ENCODE measurements around the gene MDM4.

MDM4 gene

DNA sequence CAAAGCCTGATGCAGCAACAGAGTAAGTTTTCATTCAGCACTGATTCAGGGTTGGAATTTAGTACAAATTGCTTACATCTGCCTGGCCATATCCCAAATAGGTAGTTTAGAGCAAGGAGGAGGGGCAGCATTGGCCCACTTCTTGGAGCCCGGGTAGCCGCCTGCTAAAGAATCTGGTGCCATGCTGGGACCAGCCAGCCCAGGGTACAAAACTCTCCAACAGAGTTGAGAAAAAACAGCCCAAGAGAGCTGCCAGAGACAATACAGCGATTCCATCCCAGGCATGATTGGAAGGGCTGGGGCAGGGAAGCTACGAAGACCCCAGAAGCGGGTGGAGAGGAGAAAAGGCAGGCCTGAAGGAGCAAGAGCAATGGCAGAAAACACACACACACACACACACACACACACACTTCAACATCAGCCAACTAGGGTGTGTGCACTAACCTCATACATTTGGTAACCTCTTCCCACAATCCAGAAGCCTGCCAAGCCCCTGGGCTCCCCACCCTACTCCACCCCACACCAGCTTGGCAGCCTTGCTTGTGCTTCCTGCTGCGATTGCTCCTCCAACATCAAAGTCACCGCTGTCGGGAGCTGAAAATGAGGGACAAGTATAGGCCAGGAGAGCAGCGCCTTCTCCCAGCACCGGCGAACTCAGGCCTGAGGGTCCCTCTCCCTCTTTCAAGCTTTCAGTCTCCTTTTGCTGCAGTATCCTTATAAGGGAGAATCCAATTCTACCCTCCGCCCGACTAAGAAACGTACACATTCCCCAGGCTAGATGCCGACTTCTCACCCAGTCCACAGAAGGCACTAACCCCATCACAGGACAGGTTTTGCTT is 22.8 kb upstream of the MDM4 start:
- no peak for DNase-seq (ENCODE audit: low spot score)

DNA sequence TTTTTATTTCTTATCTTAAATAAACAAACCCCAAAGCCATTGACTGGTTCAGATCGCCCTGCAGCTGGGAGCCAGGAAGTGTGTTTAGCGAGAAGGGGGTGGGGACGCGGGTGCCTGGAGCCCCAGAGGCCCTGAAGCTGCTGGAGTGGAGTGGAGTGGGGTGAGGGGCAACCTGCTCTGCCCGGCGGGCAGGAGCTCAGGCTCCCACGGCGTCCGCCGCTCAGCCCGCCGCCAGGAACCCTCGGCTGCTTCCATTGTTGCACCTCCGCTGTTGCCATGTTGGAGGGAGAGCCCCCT is 22.3 kb upstream of the MDM4 start:
- DNase-seq (ENCODE audit: low spot score) = no peak

DNA sequence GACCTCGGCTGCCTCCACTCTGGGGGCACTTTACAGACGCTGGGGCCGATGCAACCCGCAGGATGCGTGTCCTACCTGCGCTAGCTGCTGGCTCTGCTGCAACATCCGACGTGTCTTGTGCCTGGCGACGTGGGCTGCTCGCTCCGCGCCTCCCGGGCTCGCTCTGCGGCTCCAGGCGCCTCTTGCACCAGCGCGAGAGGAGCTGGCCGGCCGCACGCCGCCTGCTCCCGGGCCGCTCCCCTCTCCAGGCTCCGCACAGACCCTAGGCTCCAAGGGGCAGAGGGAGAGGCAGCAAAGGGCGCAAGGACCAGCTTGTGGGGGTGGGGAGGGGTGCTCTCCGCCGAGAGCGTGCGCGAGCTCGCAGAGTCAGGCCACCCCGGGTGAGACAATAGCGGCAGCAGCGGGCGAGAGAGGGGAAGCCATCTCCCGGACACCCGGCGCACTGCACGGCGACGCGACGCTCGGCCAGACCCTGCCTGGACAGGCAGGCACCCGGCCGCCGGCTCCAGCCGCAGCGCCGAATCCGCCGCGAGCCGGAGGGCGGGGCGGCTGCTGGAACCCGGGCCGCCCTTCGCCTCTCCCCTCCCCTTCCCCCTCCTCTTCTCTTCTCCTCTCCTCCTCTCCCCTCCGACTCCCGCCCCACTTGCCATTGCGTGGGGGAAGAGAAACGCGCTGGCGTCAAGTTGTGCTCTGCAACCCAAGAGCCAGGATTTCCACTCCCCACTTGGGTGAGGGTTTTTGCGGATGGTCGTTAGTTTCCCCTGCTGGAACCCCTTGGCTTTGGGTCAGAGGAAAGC is 21.7 kb upstream of the MDM4 start, which contains the start of gene PIK3C2B:
PIK3C2B (minus strand) TSS at position 525 of the 797 bp plus-strand sequence. CDS start 25,003 bp downstream, outside the sequence.
- no peak for DNase-seq (ENCODE audit: low spot score)

DNA sequence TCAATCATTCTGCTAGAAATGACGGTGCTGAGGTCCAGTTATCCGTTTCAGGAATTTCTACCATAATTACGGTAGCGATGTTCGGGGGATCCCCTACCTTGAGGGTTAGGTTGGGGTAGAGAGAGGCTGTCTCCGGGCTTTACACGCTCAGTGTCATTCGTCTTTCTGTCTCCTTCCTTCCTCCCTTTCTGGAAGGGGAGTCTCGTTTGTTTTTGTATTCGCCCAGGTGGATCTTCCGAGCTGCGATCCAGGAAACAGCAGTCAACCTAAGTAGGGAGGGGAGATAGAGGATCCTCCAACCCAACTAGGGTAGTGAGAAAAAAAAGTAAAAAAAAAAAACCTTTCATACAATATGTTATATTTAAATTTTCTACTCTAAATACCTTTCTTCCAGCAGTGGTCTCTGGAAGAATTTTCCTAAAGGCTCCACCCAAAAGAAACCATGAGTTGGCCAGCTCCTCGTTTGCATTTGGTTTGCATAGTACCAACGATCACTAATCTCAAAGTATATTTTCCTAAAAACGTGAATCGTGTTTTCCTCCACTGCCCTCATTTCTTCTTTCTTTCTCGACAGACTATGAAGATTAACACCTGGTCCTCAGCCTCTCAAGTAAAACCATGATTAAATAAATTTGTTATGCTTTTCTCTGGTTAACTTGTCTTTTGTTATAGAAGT is 21.0 kb upstream of the MDM4 start:
- DNase-seq (ENCODE audit: low spot score) = no peak

- DNase-seq (ENCODE audit: low spot score) = no peak
These were observed 20.4 kb upstream of the MDM4 start for GRCh38 chr1:204495777-204496176.

- DNase-seq (ENCODE audit: low spot score) = no peak
These were observed 17.2 kb upstream of the MDM4 start for GRCh38 chr1:204498981-204499380.

DNA sequence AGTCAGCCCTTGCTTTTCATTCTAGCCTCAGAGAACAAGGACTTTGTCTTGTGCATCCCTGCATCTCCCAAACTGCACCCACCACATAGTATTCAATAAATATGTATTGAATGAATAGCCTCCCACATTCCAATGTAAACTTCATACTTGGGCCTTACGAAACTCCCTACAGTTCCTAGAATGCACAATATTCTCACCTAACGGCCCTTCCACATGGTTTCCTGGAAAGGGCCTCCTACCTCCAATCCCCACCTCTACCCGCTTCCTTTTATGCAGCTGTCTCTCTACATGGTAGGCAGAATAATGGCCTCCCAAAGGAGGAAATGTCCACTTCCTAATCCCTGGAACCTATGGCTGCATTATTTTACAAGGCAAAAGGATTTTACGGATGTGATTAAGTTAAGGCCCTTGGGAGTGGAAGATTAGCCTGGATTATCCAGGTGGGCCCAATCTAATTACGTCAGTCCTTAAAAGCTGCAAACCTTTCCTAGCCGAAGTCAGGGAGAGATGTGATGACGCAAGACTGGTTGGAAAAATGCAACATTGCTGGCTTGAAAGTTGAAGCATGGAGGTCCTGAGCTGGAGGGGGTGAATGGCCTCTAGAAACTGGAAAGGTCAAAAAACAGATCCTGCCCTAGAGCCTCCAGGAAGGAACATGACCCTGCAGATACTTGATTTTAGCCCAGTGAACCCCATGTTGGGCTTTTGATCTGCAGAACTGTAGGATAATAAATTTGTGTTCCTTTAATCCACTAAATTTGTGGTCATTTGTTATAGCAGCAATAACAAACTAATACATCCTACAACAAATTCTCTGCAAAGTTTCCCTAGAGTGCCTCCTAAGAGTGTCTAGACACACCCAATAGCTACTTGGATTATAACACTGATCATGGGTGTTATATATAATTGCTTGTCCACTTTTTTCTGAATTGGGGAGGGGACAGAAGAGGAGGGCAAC is 16.4 kb upstream of the MDM4 start:
- DNase-seq (ENCODE audit: low spot score) = no peak

DNA sequence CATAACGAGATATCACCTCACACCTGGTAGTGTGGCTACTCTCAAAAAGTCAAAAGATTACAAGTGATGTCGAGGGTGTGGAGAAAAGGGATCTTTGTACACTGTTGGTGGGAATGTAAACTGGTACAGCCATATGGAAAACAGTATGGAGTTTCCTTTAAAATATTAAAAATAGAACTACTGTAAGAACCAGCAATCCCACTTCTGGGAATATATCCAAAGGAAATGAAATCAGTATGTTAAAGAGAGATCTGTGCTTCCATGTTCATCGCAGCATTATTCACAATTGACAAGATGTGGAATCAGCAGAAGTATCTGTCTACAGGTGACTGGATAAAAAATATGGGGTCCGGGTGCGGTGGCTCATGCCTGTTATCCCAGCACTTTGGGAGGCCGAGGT is 14.0 kb upstream of the MDM4 start:
- DNase-seq (ENCODE audit: low spot score) = no peak

DNA sequence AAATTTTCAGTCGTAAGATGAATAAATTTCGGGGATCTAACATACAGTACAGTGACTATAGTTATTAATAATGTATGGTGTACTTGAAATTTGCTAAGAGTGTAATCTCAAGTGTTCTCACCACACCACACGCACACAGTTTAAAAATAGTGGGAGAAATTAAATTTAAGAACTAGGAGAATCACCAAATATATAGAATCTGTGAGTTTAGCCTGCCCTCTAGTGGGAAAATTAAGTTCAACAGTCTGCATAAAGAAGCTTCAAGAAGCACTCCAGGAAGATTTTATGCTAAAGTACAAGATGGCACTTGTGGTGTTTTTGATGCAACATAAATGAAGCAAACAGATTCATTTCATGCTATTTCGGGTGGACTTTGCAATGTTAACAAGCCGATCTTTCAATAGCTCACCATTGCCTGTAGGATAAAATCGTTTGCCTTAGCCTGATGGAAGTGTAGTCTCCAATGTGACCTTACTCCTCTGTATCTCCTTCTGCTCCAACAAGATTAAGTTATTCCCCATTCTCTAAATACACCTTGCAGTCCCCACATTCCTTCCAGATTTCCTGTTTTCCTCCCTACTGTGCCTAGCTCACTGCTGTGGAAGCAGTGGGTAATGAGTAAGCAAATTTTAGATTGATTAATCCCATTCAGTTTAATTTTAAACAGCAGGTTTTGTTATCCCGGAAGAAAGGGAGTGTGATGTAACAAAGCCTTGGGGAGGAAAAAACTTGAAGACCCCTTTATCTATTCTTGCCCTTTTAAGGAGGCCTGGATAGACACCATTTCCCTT is 12.9 kb upstream of the MDM4 start:
- DNase-seq (ENCODE audit: low spot score) = peak; percentile 80

DNA sequence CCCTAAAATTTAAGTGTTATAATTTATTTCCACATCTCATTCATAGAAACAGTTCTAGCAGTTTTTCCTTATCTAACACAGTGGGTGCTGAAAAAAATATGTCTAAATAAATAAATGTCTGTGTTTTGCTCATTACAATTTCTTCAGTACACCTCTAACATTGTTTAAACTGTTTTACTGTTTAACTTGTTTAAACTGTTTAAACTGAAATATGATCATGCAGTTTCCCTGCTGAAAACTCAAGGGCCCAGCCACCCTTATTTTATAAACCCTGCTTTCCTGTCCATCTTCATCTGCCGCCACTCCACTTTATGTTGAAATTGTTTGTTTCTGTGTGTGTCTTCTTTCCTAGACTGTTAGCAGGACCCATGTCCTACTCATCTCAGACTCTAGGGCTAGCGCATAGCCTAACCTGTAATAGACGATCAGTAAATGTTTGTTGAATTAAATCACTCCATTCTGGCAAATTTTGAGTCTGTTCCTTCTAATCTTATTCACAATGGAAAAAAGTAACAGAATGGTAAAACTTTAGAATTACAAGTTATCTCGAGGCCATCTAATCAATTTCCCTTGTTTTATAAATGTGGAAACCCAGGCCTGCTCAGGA is 12.2 kb upstream of the MDM4 start:
- DNase-seq (ENCODE audit: low spot score) = no peak

DNA sequence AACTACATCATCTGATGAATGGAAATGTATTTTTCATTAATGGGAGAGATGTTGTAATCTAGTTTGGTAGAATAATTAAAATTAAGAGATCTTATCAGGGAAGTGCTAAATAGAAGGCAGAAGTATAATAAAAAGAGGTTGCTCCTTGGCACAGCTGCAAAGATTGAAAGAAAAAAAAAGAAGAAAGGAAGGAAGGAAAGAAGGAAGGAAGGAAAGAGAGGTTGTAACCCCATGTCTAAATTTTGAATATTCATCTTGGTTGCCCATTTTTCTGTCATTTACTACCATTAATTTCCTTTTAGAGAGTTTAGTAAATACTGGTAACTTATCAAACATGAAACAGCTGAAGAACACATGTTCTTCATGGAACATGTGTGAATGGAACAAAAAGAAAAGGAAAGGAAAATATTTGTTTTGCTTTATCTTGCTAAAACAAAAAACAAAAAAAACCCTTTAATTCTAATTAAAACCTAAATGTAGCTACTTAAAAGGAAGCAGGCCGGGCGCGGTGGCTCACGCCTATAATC is 10.5 kb upstream of the MDM4 start:
- DNase-seq (ENCODE audit: low spot score) = no peak

DNA sequence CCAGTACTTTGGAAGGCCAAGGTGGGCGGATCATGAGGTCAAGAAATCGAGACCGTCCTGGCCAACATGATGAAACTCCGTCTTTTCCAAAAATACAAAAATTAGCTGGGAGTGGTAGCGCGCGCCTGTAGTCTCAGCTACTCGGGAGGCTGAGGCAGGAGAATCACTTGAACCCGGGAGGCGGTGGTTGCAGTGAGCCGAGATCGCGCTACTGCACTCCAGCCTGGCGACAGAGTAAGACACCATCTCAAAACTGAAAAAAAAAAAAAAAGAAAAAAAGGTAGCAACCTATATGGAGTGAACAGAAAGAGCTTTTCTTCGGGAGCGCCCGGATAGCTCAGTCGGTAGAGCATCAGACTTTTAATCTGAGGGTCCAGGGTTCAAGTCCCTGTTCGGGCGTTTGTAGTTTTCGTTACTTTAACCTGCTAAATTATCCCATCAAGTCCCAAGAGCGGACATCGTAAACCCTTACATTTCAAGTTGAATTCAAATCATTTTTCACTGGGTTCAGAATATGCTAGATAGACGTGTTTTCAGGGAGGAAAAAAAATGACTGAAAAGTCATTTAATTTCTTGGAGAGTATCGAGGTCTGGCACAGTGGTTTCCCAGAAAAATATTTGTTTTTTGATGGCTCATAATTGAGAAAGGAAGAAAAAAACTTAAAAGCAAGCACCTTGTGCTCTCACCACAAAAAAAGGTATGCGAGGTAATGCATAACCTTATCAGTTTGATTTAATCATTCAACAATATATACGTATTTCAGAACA is 9.8 kb upstream of the MDM4 start:
- DNase-seq (ENCODE audit: low spot score) = peak; percentile 92

DNA sequence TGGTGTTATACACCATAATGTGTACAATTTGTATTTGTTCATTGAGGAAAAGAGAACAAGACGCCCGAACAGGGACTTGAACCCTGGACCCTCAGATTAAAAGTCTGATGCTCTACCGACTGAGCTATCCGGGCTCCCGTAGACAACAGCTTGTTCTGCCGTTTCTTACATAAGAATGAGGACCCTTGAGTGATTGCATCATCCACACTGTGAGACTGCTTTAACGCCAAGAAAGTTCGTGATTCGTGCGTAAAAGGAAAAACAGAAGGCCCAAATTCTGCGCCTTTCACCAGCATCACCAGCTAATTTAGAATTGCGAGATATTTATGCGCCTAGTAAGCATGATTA is 9.3 kb upstream of the MDM4 start:
- DNase-seq (ENCODE audit: low spot score) = peak; percentile 92

- DNase-seq (ENCODE audit: low spot score) = peak; percentile 67
These were observed 8.7 kb upstream of the MDM4 start for GRCh38 chr1:204507317-204508105.

DNA sequence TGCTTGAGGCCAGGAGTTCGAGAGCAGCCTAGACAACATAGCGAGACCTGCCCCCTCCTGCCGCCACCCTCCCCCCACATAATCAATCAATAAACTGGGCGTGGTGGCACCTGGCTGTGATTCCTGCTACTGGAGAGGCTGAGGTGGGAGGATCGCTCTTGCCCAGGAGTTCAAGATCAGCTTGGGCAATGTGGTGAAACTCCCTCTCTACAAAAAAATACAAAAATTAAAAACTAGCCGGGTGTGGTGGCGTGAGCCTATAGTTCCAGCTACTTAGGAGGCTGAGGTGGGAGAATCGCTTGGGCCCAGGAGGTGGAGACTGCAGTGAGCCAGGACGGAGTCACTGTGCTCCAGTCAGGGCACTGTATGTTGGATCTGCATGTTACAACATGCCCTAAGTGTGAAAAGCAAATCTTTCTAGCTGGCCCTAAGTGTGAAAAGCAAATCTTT is 7.0 kb upstream of the MDM4 start:
- no peak for DNase-seq (ENCODE audit: low spot score)

DNA sequence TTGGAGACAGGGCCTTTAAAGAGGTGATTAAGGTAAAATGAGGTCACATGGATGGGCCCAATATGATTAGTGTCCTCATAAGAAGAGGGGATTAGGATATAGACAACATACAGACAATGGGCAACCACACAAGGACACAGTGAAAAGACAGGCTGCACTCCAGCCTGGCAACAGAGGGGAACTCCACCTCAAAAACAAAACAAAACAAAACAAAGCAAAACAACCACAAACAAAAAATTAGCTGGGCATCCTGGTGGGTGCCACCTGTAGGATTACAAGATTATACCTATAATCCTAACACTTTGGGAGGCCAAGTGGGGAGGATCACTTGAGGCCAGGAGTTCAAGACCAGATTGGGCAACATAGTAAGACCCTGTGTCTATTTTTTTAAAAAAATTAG is 4.8 kb upstream of the MDM4 start:
- DNase-seq (ENCODE audit: low spot score) = no peak

- DNase-seq (ENCODE audit: low spot score) = no peak
These were observed 3.0 kb upstream of the MDM4 start for GRCh38 chr1:204513117-204513716.

DNA sequence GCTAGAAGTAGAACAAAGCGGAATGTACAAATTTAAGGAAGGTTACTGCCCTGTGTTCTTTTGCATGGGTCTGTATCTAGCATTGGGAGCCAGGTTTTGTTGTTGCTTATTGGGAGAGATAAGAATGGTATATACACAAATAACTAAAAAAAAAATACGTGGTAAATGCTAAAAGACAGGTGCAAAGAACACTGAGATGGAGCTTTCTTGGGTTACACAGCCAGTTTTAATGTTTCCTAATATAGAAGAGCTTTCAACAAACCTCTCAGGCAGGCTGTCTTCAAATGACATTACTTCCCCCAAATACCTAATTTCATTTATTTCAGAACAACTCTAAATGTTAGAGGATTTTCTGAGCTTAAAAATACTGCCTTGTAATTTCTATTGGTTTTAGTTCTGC is 1.4 kb upstream of the MDM4 start:
- DNase-seq (ENCODE audit: low spot score) = no peak
